Hypothalamus (tissue), 51 donors: ENCODE results near the gene VCX3B.
"Not testable (repeated sequence)": the region's sequence is repeated elsewhere in the genome, so short reads cannot be mapped to it uniquely, and the experiment has no call there.

Source experiments
- DNase-seq, 51 donors: peaks; one replicate each; lab custom pipeline; 2025; lab: John Stamatoyannopoulos, UW

VCX3B gene

GRCh38 chrX:8464530-8464929, at the start of gene VCX3B:
Gene VCX3B (plus strand): TSS chrX:8464830. CDS start chrX:8465451, 621 bp downstream.
- not testable (repeated sequence) for DNase-seq

GRCh38 chrX:8418301-8418700, 46.3 kb upstream of the VCX3B start:
- DNase-seq = no peak

DNA sequence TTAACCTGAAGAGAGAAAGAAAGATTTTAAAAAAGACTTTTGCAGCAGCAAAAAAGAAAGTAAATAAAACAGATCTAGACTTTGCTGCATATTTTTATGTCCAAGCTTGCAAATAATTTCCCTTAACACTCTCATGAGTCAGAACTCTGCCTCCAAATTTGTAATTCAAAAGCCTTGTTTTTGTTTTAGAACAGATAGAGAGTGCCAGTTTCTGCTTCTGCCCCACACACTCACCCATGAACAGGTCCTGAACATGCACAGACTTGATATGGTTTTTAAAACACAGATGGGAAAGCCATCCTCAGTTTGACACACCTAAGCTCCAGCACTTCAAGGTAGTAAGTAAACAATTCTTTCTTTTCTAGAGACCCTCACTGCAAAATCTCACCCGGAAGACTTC, 39.7 kb upstream of the VCX3B start:
- no peak for DNase-seq

GRCh38 chrX:8429692-8430249, 34.9 kb upstream of the VCX3B start:
- no peak for DNase-seq

GRCh38 chrX:8430444-8430843, 34.2 kb upstream of the VCX3B start:
- DNase-seq = no peak

- no peak for DNase-seq
Observed at GRCh38 chrX:8432396-8432795, 32.2 kb upstream of the VCX3B start.

DNA sequence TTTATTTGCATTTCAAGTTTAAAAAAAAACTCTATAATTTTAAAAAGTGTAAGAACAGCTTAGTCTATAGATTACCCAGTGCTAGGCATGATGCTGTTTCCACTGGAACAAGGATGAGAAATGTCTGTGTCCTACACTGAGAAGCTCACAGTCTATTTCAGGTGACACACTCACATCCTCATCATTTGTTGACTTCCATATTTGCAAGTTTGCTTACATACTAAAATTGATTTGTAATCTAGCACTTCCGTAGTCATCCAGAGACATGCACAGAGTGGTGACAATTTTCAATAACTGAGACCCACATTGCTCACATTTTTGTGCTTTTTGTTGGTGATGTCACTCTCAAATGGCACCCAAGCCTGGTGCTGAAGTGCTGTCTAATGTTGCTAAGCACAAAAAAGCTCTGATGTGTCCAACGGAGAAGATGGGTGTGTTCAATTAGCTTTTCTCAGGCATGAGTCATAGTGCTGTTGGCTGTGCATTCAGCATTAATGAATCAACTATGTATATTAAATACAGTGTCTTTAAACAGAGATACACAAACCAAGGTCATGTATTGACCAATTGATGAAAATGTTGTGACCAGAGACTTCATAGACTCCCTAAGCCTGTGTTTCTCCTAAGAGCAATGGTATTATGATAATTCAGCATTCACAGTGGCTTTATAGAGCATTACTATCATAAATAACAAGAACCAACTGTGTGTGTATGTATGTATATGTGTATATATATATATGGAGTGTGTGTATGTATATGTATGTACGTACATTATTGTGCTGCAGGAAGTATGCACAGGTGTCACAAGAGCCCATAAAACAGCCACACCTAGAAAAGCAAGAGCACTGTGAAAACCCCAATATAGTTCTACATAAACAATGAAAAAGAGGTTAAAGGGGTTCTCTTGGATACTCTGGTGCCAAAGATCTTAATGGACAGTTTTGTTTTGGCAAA, 31.2 kb upstream of the VCX3B start:
- no peak for DNase-seq

- DNase-seq = no peak
Observed at GRCh38 chrX:8447368-8447767, 17.3 kb upstream of the VCX3B start.

- DNase-seq = not testable (repeated sequence)
Observed at GRCh38 chrX:8452343-8452742, 12.3 kb upstream of the VCX3B start.

GRCh38 chrX:8453611-8454010, 11.0 kb upstream of the VCX3B start:
- DNase-seq = no peak

- DNase-seq = no peak
Observed at GRCh38 chrX:8455557-8455956, 9.1 kb upstream of the VCX3B start.

DNA sequence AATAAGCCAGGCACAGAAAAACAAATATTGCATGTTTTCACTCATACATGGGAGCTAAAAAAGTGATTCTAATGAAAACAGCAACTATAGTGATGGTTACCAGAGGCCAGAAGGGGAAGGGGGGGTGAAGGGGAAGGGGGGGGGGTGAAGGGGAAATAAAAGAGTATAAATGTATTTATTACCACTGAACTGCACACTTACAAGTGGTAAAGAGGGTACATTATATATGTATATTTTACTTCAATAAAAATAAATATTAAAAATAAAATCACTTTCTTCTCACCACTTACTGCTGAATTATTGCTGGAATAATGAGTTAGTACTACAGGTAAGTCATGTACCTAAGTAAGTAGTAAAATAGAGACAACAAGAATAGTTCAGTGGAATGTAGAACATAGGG, 2.1 kb upstream of the VCX3B start:
- no peak for DNase-seq

- DNase-seq = no peak
Observed at GRCh38 chrX:8484360-8484949, 19.8 kb downstream of the VCX3B start.

GRCh38 chrX:8495036-8495435, 30.4 kb downstream of the VCX3B start:
- DNase-seq = peak in 1 of 51 donors; percentile 0

GRCh38 chrX:8500203-8500602, 35.6 kb downstream of the VCX3B start:
- no peak for DNase-seq

DNA sequence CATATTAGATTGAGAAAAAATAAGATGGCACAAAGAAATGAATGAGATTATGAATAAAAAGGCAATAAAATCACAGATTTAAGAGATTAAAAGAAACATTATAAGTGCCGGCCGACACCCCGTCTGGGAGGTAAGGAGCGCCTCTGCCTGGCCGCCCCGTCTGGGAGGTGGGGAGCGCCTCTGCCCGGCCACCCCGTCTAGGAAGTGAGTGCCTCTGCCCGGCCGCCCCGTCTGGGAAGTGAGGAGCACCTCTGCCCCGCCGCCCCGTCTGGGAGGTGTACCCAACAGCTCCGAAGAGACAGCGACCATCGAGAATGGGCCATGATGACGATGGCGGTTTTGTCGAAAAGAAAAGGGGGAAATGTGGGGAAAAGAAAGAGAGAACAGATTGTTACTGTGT, 37.5 kb downstream of the VCX3B start:
- DNase-seq = not testable (repeated sequence)

GRCh38 chrX:8504451-8504850, 39.8 kb downstream of the VCX3B start:
- DNase-seq = no peak
